NCI-H1417 (cell line): ENCODE measurements around the gene ATP5ME.
"Not testable (repeated sequence)": the region's sequence is repeated elsewhere in the genome, so short reads cannot be mapped to it uniquely, and the experiment has no call there.

Experiments used
- DNase-seq, 3 experiments: peaks; one replicate each; lab custom pipeline; 2025; lab: John Stamatoyannopoulos, UW

Gene ATP5ME

DNA sequence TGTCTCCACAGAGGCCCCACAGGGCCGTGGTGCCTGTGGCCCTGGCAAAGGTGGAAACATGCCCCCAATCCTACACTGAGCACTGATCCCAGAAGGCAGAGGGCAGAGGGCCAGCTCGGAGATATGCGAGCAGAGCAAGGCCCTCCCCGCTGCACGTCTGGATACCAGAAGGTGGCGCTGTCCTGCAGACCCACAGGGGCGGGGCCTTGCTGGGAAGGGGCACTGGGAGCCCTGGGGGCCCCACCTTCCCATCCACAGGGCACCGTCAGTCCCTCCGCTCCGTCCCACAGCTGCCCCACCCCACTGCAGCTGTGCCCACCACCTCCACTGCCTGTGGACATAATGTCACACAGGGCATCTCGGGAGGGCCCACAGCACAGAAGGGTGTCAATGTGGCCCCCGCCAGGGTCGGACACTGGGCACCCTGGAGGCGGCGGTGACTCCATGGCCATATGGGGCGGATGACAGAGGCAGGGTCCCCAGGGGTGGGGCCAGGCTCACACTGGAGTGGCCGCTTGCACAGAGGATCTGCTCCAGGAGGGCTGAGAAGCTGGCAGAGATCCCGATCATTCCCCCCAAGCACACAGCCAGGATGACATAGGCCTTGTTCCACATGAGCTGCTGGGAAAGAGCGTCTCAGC lies 10.0 kb upstream of the ATP5ME start:
- DNase-seq: no peak

DNA sequence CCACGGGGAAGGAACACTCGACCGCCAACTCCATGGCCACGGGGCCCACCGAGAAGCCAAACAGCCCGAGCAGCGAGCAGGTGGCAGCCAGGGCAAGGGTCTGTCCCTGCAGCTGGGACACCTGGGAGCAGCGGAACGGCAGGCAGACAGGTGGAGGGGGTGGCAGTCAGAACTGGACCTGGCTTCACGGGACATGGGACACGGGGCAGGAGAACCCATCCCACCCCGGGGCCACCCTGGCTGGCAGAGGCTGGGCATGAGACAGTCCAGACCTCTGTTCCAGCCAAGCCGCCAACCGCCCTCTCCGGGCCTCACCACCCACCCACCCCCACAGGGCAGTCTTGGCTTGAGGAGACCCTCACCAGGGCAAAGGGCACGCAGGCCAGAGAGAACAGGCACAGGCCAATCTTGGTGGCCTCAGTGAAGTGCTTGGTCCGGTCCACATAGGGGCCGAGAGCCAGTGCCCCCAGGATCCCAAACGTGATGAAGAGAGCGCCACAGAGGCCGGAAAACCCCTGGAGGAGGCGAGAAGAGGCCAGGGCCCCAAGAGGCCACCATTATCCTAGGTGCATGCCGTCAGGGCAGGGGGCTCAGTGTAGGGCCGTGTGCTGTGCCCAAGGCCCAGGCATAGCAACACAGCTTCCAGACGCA lies 9.3 kb upstream of the ATP5ME start:
- no peak for DNase-seq

DNA sequence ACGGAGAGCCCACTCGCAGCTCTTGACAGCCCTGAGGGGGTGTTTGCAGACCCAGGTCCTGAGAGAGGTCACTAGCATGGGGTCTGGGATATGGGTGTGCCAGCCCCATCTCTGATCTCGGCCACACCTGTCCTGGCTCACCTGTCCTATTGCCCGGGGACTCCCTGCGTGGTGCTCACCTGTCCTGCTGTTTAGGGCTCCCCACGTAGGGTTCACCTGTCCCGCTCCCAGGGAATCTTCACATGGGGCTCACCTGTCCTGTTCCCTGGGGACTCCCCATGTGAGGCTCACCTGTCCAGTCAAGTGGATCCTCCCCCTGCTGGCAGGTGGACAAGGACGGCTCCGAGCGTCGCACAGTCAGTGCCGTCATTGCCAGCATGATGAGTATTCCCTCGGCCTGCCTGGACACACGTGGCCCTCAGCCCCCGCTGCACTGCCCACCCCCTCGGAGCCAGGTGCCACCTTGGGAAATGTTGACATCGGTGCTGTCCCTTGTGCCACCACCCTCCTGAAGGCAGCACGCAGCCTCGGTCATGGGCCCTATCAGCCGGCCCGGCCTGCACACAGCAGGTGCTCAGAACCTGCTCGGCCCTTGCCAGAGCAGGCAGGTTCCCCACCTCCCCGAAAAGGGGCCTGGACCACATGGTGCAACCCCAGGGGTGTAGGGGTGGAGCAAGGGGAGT lies 8.6 kb upstream of the ATP5ME start:
- DNase-seq: peak; percentile 51 to 79 (median 73)

DNA sequence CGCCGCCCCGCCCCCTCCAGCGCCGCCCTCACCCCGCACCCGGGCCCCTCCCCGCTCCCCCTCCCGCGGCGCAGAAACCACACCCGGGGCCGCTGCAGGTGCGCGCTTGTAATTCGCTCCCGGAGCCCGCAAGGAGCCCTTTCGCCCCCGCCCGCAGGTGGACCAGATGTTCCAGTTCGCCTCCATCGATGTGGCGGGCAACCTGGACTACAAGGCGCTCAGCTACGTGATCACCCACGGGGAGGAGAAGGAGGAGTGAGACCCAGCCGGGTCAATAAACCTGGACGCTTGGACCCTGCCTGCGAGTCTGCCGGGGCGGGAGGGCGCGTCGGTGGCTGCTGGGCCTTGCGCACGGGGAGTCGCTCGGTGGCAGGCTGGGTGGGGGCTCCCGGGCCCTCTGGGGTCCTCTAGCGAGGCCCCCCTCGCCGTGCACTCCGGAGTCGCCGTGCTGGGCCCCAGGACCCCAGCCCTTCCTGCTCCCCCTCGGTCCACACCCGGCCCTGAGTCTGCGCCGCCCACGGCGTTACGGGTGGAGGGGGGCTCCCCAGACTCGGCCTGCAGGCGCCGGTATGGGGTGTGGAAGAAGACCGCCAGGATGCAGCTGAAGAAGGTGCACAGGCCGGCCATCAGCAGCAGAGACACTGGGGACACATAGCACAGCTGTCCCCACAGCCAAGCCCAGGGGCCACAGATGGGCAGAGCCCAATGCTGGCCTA lies 7.8 kb upstream of the ATP5ME start:
- peak; percentile 83 to 91 (median 85) for DNase-seq

DNA sequence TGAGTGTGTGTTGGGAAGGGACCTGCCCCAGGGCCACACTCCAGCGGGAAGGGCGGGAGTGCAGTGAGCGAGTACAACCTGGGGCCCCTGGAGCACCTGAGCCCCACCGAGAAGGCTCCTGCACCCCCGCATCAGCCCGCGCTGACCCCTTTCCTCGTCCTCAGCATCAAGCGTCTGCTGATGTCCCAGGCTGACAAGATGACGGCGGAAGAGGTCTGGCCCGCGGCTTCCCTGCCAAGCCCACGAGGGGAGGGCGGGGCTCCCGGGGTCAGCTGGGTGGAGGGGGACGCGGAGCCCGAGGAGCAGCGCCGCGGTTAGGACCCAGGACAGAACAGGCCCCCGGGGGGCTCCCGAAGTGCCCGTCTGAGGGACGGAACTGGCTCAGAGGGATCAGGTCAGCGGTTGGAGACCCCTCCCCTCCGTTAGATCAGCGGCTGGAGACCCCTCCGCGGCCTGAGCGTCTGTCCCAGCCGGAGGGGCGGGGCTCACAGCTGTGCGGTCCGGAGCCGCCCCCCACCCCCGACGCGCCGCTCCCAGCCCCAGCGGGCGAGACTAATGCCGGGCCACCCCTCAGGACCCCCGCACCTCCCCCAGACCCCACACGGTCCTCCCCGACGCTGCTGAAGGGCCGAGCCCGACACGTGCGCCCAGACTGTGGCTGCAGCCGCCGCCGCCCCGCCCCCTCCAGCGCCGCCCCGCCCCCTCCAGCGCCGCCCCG lies 7.0 kb upstream of the ATP5ME start:
- DNase-seq: peak in 2 of 3 experiments; percentile 58 to 62

DNA sequence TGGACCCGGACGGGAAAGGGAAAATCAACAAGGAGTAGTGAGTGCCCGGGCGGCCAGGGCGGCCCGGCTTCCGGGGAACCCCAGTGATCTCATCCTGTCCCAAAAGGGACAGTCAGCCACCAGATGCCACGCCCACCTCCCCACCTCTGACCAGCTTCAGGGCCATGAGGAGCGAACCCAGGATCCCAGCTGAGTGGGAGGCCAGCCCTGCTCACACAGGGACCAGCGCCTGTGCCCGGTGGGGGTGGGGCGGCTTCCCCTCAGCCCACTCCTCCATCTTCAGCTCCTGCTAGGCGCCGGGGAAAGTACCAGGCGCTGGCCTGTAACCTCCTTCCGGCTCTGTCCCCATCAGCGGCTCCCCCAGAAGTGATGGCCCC lies 6.5 kb upstream of the ATP5ME start:
- no peak for DNase-seq

DNA sequence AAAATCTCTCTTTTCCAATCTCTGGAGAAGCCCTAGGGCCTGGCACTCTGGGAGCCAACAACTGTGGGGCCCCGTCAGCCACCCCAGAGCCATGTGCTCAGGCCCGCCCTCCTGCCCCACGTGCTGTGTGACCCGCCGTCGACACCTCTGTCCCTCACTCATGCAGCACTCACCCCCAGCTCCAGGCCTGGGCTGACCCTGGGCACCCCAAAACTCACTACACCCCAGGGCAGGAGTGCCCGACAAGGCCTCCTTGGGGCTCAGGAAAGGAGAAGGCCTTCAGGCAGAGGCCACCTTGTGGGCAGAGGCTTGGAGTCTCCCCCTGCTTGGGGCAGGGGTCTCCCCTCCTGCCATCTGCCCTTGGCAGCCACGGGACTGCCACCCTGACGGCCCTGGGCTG lies 6.0 kb upstream of the ATP5ME start:
- DNase-seq: no peak

DNA sequence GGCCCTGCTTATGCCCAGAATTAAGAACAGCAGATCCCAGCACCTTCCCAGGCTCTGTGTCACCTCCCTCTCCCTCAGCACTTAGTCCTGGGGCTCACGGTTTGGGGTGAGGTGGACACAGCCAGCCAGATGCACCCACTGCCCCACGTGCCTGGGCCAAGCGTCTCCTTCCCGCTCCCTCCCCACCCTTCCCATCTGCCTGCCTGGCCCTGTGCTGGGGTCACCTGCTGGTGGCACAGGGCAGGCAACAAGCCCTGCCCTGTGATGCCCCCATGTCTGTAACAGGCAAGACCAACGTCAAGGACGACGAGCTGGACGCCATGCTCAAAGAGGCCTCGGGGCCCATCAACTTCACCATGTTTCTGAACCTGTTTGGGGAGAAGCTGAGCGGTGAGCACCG lies 5.6 kb upstream of the ATP5ME start:
- no peak for DNase-seq

DNA sequence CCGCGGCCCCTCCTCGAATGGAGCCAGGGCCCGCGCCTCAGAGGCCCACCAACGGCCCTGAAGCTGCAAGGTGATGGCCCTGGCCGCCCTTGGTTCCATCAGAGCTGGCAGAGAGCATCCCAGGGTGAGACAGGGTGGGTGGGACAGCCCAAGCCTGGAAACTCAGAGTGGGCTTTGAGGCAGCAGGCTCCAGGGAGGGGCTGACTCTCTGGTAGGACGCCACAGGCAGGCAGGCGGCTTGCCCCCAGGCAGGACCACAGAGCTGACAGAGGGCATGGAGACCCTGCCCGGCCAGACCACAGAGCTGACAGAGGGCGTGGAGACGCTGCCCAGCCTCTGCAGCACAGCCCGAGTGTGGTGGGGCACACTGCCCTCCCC lies 5.0 kb upstream of the ATP5ME start:
- DNase-seq: no peak

DNA sequence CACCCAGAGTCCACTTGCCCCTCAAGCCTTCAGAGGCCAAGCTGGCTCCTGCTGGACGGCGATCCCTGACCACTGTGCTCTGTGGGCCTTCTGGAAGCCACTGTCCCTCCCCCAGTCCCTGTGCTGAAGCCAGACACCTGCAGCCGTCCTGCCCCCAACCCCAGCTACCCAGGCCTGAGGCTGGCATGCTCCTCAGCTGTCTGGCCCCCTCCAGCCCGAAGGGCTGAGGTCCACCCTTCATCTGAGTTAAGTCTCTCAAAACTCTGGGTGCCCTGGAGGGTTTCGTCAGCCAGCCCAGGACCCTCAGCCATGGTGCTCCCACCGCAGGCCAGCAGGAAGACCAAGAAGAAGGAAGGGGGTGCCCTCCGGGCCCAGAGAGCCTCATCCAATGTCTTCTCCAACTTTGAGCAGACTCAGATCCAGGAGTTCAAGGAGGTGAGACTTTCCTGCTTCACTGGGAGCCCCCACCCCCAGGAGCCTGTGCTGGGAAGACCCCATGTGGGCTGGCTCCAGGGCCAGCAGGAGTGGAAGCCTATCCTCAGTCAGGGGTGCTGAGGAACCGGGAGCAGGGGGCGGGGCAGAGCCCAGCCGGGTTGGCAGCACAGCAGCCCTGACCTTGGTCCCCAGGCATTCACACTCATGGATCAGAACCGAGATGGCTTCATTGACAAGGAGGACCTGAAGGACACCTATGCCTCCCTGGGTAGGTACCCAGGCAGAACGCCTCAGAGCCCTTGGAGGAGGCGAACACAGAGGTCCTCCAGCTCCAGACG lies 4.4 kb upstream of the ATP5ME start:
- DNase-seq: no peak

DNA sequence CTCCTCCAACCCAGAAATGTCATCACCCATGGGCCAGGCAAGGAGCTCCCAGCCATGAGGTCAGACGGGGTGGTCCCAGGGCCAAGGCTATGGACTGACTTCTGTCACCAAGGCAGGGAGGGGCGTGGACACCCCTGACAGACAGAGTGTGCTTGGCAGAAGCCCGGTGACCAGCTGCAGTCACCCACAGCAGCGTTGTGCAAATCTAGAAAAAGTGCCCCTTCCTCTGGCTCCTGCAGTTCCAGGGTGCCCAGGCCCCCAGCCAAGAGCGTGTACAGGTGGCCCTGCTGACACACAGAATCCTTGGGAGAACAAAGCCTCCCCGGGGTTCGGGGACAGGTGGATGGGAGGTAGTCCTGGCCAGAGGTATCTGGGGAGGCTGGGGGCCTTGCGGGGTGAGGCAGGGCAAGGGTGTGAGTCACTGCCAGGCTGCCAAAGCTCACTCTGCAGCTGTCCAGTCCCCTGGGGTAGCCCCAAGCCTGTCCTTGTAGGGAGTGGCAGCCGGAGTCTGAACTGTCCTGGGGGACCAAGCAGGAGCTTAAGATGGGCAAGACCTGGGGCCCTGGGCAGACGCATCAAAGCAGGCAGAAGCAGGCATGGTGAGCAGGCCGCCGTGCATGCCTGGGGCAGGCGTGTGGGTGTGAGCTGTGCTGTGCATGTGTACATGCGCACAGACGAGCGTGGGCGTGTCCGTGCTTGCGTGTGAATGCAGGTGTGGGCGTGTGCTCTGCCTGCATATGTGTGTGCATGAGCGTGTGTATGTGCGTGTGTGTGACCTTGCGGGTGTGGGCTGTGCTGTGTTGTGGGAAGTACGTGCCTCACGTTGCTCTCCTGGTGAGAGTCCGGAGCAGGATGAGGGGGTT lies 3.6 kb upstream of the ATP5ME start:
- peak; percentile 46 to 76 (median 67) for DNase-seq

DNA sequence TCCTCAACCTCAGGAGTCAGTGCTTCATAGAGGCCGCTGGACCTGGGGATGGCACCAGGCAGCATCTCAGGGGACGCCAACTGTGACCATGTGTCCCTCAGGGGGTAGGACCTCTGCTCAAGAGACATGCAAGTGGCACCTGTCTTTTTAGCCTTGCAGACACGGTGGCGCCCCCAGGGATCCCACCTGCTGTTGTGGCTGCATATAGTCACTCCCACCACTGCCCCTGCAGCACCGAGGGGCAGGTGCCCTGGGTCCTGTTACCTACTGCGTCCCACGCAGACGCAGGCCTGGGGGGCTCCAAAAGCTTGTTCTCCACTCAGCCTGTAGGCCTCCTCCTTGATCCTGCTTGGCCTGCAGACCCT lies 2.8 kb upstream of the ATP5ME start:
- DNase-seq: peak in 1 of 3 experiments; percentile 24

DNA sequence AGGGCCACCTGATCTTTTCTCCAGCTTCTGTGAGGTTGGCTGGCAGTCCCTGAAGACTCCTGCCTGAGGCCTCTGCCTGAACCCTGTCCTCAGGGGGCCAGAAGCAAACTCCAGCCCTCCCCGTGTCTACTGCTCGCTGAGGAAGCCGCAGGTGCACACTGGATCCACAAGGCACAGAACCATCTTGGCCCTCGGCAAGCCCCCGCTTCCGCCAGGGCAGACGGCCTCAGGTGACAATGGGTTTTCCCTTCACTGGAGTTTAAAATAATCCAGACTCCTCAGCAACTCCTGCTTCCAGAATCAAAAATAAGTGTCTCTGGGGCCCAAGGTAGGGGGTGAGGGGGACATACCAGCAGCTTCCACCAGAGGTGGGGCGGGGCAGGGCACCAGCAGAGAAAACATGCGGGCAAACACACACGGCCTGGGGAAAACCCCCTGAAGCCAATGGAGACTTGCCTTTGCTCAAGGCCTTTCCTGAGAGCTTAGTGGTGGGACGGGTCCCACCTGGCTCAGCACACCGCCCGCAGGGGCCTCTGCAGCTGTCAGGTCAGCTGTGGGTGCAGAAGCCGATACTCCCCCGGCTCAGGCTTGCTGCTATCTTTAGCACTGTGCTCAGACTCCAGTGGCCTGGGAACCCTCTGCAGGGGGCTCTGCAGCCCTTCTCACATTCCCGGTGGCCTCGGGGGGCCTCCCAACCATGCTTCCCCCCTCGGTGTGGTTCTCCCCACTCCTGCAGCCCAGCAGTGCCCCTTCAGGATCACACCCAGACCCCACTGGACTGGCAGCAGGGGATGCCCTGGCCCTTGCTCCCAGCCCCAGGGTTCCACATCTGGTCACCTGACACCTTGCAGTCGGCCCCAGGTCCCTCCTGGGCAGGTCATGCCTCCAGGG lies 2.1 kb upstream of the ATP5ME start:
- DNase-seq: no peak

DNA sequence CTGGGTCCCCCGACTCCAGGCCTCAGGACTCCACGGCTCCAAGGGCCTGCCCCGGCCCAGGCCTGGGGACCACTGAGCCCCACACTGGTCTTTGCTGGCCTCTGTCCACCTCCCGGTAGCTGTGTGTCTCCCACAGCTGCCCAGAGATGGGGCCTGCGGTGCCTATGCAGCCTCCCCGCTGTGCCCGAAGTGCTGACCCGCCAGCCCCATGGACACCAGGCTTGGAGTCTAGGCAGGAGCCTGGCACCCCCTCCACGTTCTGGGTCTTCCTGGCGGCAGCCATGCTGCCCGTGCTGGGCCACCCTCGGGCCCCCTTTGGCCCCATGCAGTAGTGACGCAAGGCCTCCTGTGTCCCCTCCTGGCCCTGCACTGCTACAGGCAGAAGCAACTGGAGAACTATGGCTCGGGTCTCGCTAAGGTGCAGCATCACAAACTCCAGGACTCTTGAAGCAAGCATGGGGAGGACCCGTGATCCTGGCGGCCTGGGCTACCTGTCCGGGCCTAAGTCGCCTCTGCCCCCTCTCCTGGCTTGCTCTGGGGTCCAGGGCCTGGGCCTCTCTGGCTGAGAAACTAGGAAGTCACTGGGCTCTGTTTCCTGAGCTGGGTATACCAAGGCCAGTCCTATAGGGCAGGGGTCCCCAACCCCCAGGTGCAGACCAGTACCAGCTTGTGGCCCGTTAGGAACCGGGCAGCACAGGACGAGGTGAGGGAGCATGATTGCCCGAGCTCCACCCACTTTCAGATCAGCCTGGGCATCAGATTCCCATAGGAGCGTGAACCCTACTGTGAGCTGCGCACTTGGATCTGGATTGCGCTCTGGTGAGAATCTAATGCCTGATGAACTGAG lies 1.2 kb upstream of the ATP5ME start:
- DNase-seq: no peak

DNA sequence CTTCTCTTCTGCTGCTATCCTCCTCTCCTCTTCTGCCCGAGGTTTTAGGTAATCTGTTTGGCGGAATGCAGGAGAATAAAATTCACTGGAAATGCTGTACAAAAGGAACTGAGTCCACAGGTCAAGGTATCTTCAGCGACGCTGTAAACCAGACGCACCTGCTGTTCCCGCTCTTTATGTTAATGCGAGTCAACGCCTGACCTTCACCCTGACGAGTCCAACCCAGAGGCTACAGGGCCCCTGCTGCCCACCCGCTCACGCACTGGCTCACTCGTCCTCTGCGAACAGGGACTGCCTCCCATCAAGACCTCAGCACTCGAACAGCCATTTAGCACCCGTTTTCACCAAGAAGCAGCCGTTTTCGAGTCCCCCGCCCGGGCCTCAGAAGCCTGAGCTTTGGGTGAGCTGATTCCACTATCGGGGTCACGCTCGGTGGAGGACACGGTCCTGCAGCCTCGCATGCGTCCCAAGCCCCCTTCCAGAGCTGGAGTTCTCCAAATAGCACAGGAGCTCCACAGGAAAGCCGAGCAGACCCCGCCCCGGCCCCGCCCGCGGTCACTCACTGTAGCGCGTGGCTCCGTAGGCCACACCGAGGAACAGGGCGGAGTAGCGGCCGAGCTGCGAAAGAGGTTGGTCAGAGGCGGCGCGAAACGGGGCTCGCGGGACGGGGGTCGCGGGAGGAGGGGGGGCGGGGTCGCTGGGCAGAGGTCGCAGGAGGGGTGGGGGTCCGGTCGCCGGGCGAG lies 556 bp downstream of the ATP5ME start:
- DNase-seq: peak in 1 of 3 experiments; percentile 33

DNA sequence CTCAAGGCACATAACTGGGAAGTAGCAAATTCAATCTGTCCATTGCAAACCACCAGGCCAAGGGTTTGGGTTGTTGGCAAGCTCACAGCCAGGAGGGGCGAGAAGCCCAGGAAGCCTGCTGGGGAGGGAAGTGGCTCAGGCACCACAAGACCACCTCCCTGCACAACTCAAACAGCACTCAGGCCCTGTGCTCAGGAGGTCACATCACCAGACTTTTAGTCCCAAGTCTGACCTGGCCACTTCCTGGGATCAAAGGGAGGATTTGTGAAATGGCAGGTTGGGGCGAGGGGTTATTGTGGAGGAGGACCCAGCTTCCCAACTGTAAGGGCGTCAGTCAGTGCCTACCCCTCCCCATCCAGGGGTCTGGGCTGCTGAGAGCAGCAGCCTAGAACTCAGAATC lies 2.3 kb downstream of the ATP5ME start:
- no peak for DNase-seq

DNA sequence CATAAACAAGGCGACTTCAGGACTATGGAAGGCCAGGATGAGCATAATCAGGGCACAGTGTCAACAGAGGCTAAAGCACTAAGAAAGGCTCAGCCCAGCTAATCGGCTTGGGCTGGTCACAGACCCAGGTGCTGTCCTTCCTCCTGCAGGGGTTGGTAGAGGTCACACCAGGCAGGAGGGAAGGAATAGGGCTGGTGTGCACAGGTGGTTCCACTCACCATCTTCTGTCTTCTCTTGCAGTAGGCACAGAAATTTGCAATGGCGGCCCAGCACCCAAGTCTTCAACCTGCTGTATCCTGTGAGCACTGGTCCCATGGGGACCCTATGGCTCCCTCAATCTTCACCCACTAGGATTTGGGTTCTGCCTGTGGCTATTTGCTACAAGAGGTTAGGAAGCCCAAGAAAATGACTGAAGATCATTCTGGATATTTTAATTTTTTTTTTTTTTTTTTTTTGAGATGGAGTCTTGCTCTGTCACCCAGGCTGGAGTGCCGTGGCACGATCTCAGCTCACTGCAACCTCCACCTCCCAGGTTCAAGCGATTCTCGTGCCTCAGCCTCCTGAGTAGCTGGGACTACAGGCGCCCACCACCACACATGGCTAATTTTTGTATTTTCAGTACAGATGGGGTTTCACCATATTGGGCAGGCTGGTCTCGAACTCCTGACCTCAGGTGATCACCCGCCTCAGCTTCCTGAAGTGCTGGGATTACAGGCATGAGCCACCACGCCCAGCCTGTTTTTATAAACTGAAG lies 4.1 kb downstream of the ATP5ME start:
- DNase-seq: not testable (repeated sequence)
